Prostate gland (tissue), 2 donors: ENCODE results near the gene C17orf100. TPM values are rescaled to one million over a fixed set of nuclear protein-coding genes. Genes with fewer than 3 reads are reported as not detected.
"Not testable (repeated sequence)": the region's sequence is repeated elsewhere in the genome, so short reads cannot be mapped to it uniquely, and the experiment has no call there.

Experiments used
- DNase-seq: peaks from one replicate; pipeline ENCODE4 v3.0.0-alpha.2; 2019; ENCODE audit warnings: low spot score
- H3K27ac ChIP-seq, 2 donors: fragments of 200-600 bp; sonication (generic); 2 replicates each; pipeline ENCODE4 v1.5.1; 2017 to 2019
- H3K27me3 ChIP-seq: fragments of 200-600 bp; sonication (generic); replicated peaks from 2 replicates; pipeline ENCODE4 v1.5.1; 2019; ENCODE audit not compliant: insufficient read depth
- H3K36me3 ChIP-seq, 2 donors: fragments of 200-600 bp; sonication (generic); 1 replicate in 1 of 2; 2 replicates in 1 of 2; pipeline versions ENCODE4 v1.5.1 to v1.8.1; 2017 to 2019
- H3K4me1 ChIP-seq: fragments of 200-600 bp; sonication (generic); replicated peaks from 2 replicates; pipeline ENCODE4 v1.5.1; 2019
- H3K4me3 ChIP-seq, 2 donors: fragments of 200-600 bp; sonication (generic); 2 replicates each; pipeline ENCODE4 v1.5.1; 2017 to 2019
- H3K9me3 ChIP-seq: fragments of 200-600 bp; sonication (generic); 2 replicates; pipeline ENCODE4 v1.5.1; 2017
- POLR2A ChIP-seq: fragments of 450-650 bp; IDR thresholded peaks from one replicate; pipeline ENCODE4 v1.6.1; 2016; ENCODE audit warnings: antibody characterized with exemption, mild to moderate bottlenecking
- POLR2AphosphoS5 ChIP-seq: sonication (generic); formaldehyde crosslinking; IDR thresholded peaks from one replicate; pipeline ENCODE4 v1.6.1; 2017; ENCODE audit warnings: antibody characterized with exemption
- WGBS: methylation state at CpG from one replicate; pipeline ENCODE4 v1.1.5; 2018; 5-methylcytosine and 5-hydroxymethylcytosine counted together
- intact Hi-C: fragments of 100-400 bp; cut with DNase I; formaldehyde crosslinking; loops from one replicate; pipeline ENCODE4 v1.14.2; 2022
- total RNA-seq, 2 donors: library from RNA; depleted of rRNA; stranded (reverse); fragments of >200 nt; gene quantifications; one replicate each; pipeline ENCODE4 v1.1.0, GENCODE V29; 2016
- TF ChIP-seq, protein P1 (sequence below), 4 experiments: fragments of 200-600 bp in 2 of 4; fragments of 450-650 bp in 2 of 4; sonication (generic) in 2 of 4; IDR thresholded peaks; 1 replicate in 3 of 4; 2 replicates in 1 of 4; pipeline ENCODE4 v1.5.1; 2016 to 2019; ENCODE audit warnings: antibody characterized with exemption in 4 of 4, mild to moderate bottlenecking in 2 of 4, moderate library complexity in 2 of 4

C17orf100 gene
- total RNA-seq, 2 donors from 2014 or later: 3.5 to 6.1 TPM

- no peaks in the 10 kb centered on the region for H3K9me3 ChIP-seq
- H3K27me3 ChIP-seq: peaks cover 2% of the 10 kb centered on the region
- intact Hi-C loops: no loop called here
- no peaks in the 10 kb centered on the region for H3K4me1 ChIP-seq
- H3K4me3 ChIP-seq: no peak overlapping the region
- no peak for DNase-seq
- WGBS: 87% methylated on average over 9 of the region's 9 CpGs
- H3K36me3 ChIP-seq: no peaks in the 10 kb centered on the region
- no peak overlapping the region for H3K27ac ChIP-seq
- TF ChIP-seq POLR2A (no peak), POLR2AphosphoS5 (no peak)
- TF ChIP-seq, protein P1, sequence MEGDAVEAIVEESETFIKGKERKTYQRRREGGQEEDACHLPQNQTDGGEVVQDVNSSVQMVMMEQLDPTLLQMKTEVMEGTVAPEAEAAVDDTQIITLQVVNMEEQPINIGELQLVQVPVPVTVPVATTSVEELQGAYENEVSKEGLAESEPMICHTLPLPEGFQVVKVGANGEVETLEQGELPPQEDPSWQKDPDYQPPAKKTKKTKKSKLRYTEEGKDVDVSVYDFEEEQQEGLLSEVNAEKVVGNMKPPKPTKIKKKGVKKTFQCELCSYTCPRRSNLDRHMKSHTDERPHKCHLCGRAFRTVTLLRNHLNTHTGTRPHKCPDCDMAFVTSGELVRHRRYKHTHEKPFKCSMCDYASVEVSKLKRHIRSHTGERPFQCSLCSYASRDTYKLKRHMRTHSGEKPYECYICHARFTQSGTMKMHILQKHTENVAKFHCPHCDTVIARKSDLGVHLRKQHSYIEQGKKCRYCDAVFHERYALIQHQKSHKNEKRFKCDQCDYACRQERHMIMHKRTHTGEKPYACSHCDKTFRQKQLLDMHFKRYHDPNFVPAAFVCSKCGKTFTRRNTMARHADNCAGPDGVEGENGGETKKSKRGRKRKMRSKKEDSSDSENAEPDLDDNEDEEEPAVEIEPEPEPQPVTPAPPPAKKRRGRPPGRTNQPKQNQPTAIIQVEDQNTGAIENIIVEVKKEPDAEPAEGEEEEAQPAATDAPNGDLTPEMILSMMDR (IDR thresholded peaks at IDR 0.05): no peak
Measured at GRCh38 chr17:6660101-6660500, 8.5 kb downstream of the C17orf100 start.

DNA sequence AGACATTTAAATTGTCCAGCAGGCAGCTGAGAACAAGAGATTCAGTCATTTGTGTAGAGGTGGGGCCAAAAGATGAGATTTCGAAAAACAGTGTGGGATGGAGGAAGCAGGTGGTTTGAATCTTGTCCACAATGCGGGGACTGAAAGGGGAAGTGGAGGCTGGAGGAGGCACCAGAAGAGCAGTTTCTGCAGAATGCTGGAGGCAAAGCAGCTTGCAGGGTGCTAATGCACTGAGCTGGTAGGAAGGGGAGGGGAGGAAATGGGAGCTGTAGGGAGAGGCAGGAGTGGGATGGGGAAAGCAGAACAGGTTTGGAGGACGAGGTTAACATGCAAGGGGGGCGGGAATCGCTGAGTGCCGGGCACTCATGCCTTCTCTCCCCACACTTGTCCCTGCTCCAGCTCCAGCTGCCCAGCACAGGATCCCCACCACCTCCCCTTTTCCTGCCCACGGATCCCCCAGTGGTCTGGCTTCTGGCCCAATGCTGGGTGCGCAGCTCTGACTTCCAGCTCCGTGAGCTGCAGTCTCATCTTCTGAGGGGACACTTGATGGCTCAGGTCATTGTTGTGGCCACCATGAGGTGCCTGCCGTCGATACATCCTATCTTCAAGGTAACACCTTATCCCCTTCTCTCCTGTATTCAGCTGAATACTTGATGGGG, 9.4 kb downstream of the C17orf100 start:
- no peak for TF ChIP-seq POLR2AphosphoS5
- TF ChIP-seq, protein P1 (IDR thresholded peaks at IDR 0.05): no peak
- TF ChIP-seq POLR2A: no peak
- H3K4me3 ChIP-seq: no peak overlapping the region
- 47% methylated on average over 11 of the region's 11 CpGs for WGBS
- intact Hi-C loops: no loop called here
- H3K9me3 ChIP-seq: no peaks in the 10 kb centered on the region
- no peaks in the 10 kb centered on the region for H3K27me3 ChIP-seq
- no peak for DNase-seq
- no peak overlapping the region for H3K27ac ChIP-seq
- no peaks in the 10 kb centered on the region for H3K4me1 ChIP-seq
- H3K36me3 ChIP-seq: no peaks in the 10 kb centered on the region

DNA sequence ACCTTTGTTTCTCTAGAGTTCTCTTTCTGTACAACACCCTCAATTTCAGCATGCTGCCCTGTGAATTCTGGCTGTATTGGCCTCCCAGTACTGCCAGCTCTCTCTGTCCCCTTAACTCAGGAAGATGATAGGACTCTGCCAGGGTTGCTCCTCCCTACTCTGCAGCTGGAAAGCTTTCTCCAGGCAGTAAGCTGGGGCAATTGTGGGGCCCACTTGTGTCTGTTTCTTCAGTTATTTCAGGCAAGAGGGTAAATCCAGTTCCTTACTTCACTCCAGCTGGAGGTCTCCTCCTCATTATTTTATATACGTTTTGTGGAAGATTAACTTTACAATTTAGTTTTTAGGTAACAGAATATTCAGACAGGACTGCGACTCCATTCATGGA, 9.9 kb downstream of the C17orf100 start:
- Histone ChIP-seq H3K4me1 (no peaks in the 10 kb centered on the region), H3K4me3 (no peak overlapping the region), H3K36me3 (no peaks in the 10 kb centered on the region), H3K27ac (no peak overlapping the region), H3K27me3 (no peaks in the 10 kb centered on the region), H3K9me3 (no peaks in the 10 kb centered on the region)
- TF ChIP-seq, protein P1 (IDR thresholded peaks at IDR 0.05): no peak
- TF ChIP-seq POLR2AphosphoS5: no peak
- no peak for TF ChIP-seq POLR2A
- intact Hi-C loops: no loop called here
- DNase-seq: no peak
- 73% methylated on average over 2 of the region's 2 CpGs for WGBS

- H3K9me3 ChIP-seq, H3K4me1 ChIP-seq, H3K27ac ChIP-seq, intact Hi-C loops, DNase-seq, H3K4me3 ChIP-seq, H3K36me3 ChIP-seq, H3K27me3 ChIP-seq: not testable (repeated sequence)
- WGBS: 93% methylated on average over 14 of the region's 14 CpGs
Measured at GRCh38 chr17:6663200-6663599, 11.6 kb downstream of the C17orf100 start.

- H3K4me3 ChIP-seq: no peak overlapping the region
- no peak overlapping the region for H3K27ac ChIP-seq
- no peaks in the 10 kb centered on the region for H3K4me1 ChIP-seq
- peak; percentile 61 for DNase-seq
- no peaks in the 10 kb centered on the region for H3K36me3 ChIP-seq
- 13% methylated on average over 9 of the region's 9 CpGs for WGBS
- TF ChIP-seq POLR2A: no peak
- TF ChIP-seq POLR2AphosphoS5: peak; percentile 22
- TF ChIP-seq, protein P1 (IDR thresholded peaks at IDR 0.05): peak; percentile 57 to 89 (median 78)
- H3K9me3 ChIP-seq: no peaks in the 10 kb centered on the region
- no peaks in the 10 kb centered on the region for H3K27me3 ChIP-seq
- intact Hi-C loops: loop anchor here (5.0 kb wide), 2 partner anchors 176 to 336 kb away; no protein-coding TSS in a partner anchor
Measured at GRCh38 chr17:6666077-6666521, 14.5 kb downstream of the C17orf100 start.
